ENCODE results near the gene MRPL32.

MRPL32 gene

DNA sequence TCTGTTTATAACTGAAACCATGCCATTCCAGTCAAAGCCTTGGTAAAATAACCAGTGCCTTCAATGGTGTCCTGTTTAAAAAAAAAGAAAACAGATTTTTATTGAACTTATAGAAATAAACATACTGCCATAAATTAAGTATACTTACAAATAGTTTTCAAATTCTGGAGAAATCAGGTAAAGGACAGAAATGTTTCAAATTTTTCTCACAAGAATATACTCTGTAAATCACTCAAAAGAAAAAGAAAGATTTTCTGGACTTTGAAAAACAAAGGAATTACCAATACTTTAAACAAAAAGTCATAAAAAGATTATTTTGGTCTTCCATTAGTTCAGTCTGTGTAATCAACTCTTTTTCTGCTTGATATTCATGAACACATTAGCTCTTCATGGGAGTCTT lies 23.9 kb downstream of the MRPL32 start:
- ChIA-PET CTCF (interaction anchor here (0.6 to 0.7 kb wide), 2 partner anchors 15 to 82 kb away, joined by 4 to 6 read pairs; no protein-coding TSS in a partner anchor), POLR2A (ENCODE audit: low non-redundant PET) (no interaction called here)
- no peak overlapping the region for H3K27ac ChIP-seq
- DNase-seq (ENCODE audit: low spot score), result no peak
- TF ChIP-seq, protein P1, sequence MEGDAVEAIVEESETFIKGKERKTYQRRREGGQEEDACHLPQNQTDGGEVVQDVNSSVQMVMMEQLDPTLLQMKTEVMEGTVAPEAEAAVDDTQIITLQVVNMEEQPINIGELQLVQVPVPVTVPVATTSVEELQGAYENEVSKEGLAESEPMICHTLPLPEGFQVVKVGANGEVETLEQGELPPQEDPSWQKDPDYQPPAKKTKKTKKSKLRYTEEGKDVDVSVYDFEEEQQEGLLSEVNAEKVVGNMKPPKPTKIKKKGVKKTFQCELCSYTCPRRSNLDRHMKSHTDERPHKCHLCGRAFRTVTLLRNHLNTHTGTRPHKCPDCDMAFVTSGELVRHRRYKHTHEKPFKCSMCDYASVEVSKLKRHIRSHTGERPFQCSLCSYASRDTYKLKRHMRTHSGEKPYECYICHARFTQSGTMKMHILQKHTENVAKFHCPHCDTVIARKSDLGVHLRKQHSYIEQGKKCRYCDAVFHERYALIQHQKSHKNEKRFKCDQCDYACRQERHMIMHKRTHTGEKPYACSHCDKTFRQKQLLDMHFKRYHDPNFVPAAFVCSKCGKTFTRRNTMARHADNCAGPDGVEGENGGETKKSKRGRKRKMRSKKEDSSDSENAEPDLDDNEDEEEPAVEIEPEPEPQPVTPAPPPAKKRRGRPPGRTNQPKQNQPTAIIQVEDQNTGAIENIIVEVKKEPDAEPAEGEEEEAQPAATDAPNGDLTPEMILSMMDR (conservative IDR thresholded peaks at IDR 0.05; ENCODE audit: low read depth), result no peak

DNA sequence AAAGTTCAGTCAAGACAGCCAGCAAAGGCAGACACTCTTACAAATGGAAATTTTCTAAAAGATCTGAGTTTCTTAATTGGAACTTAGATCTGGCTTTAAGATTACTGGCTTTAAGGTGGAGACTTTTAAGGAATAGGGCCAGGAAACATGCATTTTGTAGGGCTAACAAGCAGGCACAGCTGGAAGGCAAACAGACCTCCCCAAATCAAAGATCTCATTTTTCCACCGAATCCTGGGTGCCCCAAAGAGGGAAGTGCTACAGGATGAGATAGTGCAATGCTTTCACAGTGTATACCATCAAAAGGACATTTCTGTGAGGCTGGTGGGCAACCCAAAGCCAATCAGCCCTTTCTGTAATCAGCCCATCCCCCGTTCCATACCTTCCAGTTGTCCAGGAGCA lies 27.4 kb downstream of the MRPL32 start:
- POLR2A ChIA-PET (ENCODE audit: low non-redundant PET), result no interaction called here
- TF ChIP-seq, protein P1 (conservative IDR thresholded peaks at IDR 0.05; ENCODE audit: low read depth), result no peak
- DNase-seq (ENCODE audit: low spot score), result no peak
- CTCF ChIA-PET, result interaction anchor here (0.6 to 1.9 kb wide), 3 partner anchors 19 to 111 kb away, joined by 3 to 6 read pairs (median 3); no protein-coding TSS in a partner anchor
- no peak overlapping the region for H3K27ac ChIP-seq

DNA sequence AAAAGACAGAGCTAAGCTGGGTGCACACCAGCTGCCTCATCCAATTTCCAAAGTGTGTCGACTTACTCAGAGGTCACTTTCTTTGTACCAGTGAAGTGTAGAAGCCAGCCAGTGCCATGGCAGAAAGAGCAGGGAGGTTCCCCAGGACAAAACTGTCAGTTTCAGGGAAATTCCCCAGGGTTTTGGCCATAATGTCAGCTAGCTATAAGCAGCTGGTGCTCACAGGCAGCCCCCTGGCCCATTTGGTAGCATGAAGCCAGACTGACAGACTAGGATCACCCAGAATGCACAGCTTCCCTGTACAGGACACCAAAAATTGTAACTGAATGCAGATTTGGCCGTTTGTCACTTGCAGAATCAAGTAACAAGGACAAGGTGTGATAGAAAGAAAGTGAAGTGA lies 28.6 kb downstream of the MRPL32 start:
- POLR2A ChIA-PET (ENCODE audit: low non-redundant PET), result no interaction called here
- no peak for DNase-seq (ENCODE audit: low spot score)
- TF ChIP-seq, protein P1 (conservative IDR thresholded peaks at IDR 0.05; ENCODE audit: low read depth), result no peak
- CTCF ChIA-PET, result interaction anchor here (0.6 to 1.9 kb wide), 4 partner anchors 20 to 1128 kb away, joined by 3 to 7 read pairs (median 4); no protein-coding TSS in a partner anchor
- no peak overlapping the region for H3K27ac ChIP-seq

DNA sequence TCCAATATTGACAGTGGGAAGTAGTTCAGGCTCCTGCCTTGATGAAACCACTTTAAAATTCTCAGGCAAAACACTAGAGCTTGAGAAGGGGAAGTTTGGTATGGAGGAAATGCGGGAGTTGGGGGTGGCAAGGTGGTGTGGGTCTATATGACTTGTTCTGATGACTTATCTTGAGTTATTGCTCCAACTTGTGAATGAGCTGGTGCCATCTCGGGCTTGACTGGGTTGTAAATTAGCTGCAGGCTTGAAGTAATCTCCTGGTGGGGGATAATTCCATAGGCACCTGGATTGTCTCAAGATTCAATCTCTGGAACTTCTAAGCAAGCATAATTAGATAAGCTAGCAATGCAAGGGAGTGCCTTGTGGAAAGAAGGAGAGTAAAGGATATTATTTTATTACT lies 29.0 kb downstream of the MRPL32 start:
- TF ChIP-seq, protein P1 (conservative IDR thresholded peaks at IDR 0.05; ENCODE audit: low read depth), result no peak
- ChIA-PET POLR2A (ENCODE audit: low non-redundant PET) (no interaction called here), CTCF (interaction anchor here (0.7 to 1.9 kb wide), 3 partner anchors 20 to 300 kb away, joined by 3 to 7 read pairs (median 6); no protein-coding TSS in a partner anchor)
- no peak overlapping the region for H3K27ac ChIP-seq
- no peak for DNase-seq (ENCODE audit: low spot score)

DNA sequence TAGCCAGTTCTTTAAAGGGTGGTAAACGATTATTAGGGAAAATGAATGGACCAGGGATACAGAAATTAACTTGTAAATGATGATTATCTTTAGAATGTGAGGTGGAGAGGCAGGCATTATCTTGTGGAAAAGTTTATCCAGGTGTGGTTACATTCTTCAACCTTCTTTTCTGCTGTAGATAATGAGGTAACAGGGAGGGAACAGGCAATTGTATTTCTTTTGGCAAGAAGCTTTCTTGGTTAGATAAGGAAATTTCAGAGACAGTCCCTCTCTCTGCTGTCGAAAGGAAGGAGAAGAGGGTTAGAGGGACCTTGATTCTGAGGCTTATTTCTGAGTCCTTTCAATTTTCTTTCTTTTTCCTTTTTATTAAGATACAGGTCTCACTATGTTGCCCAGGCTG lies 32.1 kb downstream of the MRPL32 start:
- ChIA-PET CTCF (interaction anchor here (0.6 kb wide), 1 partner anchor 35 kb away, joined by 3 read pairs; no protein-coding TSS in a partner anchor), POLR2A (ENCODE audit: low non-redundant PET) (no interaction called here)
- DNase-seq (ENCODE audit: low spot score), result no peak
- H3K27ac ChIP-seq, result no peak overlapping the region
- TF ChIP-seq, protein P1 (conservative IDR thresholded peaks at IDR 0.05; ENCODE audit: low read depth), result no peak

DNA sequence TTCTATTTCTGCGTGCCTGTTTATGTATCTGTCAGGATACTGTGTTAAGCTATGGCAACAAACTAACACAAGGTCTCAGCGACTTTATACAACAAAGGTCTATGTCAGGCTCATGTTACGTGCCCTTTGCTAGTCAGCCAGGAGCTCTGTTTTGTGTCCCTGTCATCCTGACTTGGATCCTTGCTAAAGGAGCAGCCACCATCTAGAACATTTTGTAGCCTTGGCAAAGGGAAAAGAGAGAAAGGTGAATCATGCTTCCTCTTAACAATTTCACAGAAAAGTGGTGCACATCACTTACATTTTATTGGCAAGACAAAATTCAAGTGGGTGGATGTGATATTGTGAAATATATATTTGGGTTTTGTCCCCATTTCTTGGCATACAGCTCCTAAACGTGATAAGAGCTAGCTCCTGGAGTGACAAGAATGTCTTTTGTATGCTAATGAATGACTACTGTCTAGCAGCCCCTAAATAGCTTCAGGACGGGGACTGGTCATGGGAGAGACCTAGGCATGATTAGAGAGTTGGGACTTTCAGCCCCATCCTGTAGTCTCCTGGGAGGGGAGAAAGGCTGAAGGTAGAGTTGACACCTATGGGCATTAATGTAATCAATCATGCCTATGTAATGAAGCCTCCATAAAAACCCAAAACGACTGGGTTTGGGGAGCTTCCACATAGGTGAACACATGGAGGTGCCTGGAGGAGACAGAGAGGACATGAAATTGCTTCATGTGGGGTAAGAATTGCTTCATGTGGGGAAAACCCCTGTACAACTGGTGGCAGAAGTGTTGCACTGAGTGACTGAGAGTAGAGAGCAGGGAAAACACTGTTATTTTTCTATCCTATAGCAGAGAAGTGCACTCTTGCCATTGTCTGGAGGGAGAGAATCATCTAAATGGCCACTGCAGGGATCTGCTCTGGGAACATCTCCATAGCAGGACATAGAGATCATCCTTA lies 33.0 kb downstream of the MRPL32 start:
- DNase-seq (ENCODE audit: low spot score), result no peak

More for the DNA sequence above, 33.0 kb downstream of the MRPL32 start:
- CTCF ChIA-PET, result no interaction called here
- POLR2A ChIA-PET (ENCODE audit: low non-redundant PET), result no interaction called here
- TF ChIP-seq, protein P1 (conservative IDR thresholded peaks at IDR 0.05; ENCODE audit: low read depth), result no peak
- H3K27ac ChIP-seq, result no peak overlapping the region

Data from RWPE1 (cell line).